ENCODE results near the gene ITGAL.

GRCh38 chr16:30559690-30560089, 87.1 kb downstream of the ITGAL start:
- no peak for TF ChIP-seq ZBTB20 (CRISPR knock-in tag; IDR thresholded peaks at IDR 0.05; ENCODE audit: borderline replicate concordance, low read depth)
- no peak for TF ChIP-seq TFE3 (CRISPR knock-in tag; IDR thresholded peaks at IDR 0.05)
- no peak for TF ChIP-seq CTCF (CRISPR knock-in tag; IDR thresholded peaks at IDR 0.05)
- TF ChIP-seq KDM1A (CRISPR knock-in tag; IDR thresholded peaks at IDR 0.05), result no peak
- no peak for TF ChIP-seq ZNF10 (CRISPR knock-in tag; IDR thresholded peaks at IDR 0.05; ENCODE audit: borderline replicate concordance, low read depth)
- no peak for TF ChIP-seq YY1 (IDR thresholded peaks at IDR 0.05; ENCODE audit: insufficient read depth, insufficient replicate concordance, low read depth, low read length)
- TF ChIP-seq RCOR2 (CRISPR knock-in tag; IDR thresholded peaks at IDR 0.05), result no peak
- no peak for TF ChIP-seq ZNF816 (CRISPR knock-in tag; IDR thresholded peaks at IDR 0.05; ENCODE audit: borderline replicate concordance)
- TF ChIP-seq BRCA1 (CRISPR knock-in tag; IDR thresholded peaks at IDR 0.05), result no peak
